Glomerular visceral epithelial cell (primary cell): Measurements from ENCODE around the gene IFT27.
"Not testable (repeated sequence)": the region's sequence is repeated elsewhere in the genome, so short reads cannot be mapped to it uniquely, and the experiment has no call there.

Experiments used
- DNase-seq: peaks from one replicate; pipeline ENCODE4 v3.0.0-alpha.2; 2016; ENCODE audit errors: extremely low spot score

Gene IFT27

DNA sequence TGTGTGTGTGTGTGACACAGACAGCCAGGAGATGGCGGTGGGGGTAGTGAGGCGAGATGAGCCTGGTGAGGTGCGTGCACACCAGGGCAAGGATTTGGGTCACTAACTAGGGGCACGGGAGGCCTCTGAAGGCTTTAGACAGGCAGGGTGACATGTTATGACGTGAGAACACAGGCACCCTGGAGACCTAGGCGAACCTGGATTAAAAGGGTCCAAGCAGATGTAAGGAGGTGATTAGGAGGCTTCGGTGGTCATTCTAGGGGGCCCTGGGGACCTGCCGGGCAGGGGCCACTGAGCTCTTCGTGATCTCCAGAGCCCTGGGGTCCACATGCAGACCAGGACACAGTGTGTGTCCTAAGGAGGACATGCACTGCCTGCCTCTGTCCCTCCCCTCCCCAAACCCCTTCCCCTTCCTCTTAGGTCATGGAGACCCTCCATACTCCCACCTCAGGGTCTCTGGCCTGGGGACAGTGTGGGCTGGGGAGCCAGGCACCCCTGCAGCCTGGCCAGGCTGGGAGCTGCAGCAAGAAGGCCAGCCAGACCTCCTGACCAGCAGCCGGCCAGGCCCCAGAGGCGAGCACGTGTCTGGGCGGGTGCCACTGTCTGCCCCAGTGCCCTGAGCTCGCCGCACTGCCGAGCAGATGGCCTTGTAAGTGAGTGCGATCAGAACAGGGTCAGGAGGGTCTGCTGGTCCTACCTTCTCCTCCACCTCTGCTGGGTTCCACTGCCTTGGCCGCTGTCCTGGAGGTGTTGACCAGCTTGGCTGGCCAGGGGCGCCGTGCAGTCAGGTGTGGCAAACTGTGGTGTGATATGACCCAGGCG, 32.1 kb downstream of the IFT27 start:
- DNase-seq: no peak

DNA sequence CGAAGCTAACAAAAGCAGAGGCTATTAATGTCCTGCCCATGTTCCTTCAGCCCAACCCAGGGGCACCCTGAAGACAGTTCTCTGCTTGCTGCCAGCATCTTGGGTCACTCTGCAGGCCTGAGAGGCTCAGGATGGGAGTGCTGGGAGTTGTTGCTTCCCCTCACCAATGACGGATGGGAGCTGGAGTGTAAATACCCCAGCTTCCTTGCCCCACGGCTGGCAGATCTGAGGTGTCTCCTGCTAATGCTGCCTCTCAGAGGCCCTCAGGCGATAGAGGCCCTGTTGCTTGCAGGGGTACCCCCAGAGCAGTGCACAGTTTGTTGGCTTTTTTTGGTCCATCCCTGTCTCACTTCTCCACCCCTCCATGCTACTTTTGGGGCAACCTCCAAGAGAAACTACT, 32.9 kb downstream of the IFT27 start:
- no peak for DNase-seq

DNA sequence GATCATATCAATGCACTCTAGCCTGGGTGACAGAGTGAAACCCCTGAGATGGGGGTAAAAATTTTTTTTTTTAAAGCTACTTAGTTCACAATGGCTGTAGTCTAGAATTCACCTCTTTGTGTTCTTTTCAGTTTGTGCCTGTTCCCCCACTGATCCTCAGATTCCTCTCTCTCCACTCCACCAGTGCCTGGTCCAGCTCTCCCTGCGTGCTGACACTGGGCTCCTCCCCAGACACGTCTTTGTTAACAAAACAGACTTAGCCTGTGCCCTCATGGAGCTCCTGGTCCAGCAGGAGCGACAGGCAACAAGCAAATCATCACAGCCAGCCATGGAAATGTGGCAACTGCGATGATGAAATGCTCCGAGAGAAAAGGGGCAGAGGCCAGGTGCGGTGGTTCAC, 34.0 kb downstream of the IFT27 start:
- DNase-seq: no peak

GRCh38 chr22:36741204-36741793, 34.6 kb downstream of the IFT27 start:
- DNase-seq: no peak

DNA sequence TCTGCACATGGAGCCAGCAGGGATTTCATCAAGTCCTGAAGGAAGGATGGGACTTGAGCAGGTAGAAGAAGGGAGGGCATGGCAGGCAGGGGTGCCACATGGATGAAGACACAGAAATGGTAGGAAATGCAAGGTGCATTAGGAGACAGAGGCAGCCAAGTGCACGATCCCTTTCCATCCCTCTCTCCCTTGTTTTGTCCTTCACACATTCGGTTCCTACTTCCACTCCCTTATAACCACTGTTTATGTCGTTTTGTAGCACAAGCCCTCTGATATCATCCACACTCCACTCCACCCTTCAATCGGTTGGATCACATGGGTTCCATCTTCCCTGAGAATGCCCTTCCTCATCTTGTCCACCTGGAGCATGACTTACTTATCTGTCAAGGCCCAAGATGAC, 35.2 kb downstream of the IFT27 start:
- no peak for DNase-seq

DNA sequence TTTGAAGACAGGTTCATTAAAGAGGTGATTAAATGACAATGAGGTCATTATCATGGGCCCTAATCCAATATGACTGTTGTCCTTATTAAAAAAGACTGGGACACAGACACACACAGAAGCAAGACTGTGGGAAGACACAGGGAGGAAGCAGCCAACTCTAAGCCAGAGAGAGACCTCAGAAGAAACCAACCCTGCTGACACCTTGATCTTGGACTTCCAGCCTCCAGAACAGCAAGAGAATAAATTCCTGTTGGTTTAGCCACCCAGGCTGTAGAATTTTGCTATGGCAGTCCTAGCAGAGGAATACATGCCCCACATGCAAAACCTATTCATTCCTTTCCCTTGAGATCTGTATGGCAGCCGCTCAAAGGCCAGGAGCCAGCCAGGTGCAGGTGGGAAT, 36.7 kb downstream of the IFT27 start:
- DNase-seq: no peak

DNA sequence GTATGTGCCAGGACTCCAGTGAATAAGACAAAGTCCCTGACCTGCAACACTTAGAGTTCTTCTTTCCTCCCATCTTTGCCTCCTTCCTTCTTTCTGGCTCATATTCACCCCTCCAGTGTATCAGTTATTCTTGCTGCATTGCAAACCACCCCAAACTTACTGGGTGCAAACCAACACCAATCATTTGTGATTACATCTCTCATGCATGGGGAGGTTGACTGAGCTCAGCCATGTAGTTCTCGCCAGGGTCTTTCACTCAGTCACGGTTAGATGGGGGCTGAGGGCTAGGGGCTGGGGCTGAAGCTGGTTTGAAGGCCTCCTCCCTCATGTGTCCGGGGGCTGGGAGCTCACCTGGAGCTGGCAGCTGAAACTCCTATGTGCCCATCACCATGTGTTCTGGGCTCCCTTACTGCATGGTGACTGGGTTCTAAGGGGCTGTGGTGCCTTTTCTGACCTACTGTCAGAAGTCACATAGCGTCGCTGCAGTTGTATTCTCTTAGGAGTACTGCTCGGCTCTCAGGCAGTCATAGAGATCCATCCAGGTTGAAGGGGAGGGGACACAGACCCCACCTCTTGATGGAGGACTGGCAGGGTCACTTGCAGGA, 37.4 kb downstream of the IFT27 start:
- DNase-seq: no peak

GRCh38 chr22:36737776-36738175, 38.1 kb downstream of the IFT27 start:
- DNase-seq: no peak

DNA sequence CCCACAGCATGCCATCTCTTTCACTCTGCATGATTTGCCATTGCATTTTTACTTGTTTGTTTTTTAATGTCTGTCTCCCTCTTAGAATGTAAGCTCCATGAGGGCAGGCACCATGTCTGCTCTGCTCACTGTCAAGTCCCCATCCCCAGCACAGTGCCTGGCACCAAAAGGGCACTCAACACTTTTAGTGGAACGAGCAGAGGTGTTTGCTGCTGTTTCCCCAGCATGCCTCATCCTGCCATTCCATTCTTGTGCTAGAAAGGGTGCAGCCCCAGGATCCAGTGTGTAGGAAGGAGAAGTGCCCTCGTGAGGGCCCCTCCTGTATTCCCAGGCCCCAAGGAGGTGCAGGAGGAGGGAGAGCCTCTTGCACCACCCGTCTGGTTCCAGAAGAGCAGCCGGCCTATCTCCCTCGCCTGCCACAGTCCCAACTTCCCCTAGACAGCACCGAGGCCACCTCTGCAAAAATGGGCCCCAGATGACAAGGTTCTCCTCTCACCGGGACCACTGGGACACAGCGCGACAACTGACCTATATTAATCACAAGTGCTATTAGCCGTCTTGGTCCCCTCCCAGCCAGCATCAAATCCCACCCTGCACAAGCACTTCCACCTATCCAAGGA, 39.1 kb downstream of the IFT27 start:
- DNase-seq: no peak

DNA sequence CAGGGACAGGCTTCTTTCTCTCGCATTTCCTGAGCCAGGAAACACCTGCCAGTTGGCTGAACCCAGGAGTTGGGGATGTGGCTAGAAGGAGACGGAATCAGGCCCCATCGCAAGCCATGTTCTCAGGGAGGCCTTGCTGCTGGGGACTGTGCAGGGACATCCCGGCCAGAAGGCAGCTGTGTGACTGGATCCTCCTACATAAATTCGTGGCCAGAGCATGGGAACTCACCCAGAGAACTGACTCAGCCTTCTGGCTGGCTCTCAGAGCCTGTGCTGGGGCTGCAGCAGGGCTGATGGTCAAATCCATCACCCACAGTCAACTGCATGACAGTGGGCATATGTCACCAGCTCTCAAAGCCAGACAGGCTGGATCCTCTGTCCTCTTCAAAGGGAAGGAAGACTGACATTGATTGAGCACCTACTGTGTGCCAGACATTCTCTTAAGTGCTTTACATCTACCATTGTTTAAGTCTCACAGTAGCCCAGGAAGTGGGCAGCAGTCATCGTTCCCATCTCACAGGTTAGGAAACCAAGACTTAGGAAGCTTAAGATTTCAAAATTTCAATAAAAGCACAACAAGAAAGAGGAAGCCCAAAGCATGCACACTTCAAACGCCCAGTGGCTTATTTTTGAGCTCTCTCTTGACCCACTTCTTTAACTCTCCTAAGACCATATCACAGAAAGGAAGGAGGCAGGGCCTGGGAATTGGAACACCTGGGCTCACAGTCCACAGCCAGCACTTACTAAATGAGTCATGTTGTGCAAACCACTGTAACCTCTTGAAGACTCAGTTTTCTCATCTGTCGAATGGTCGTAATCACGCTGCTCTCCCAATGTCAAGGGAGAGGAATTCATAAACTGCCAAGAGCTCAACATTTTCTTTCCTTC, 41.5 kb downstream of the IFT27 start:
- DNase-seq: no peak

DNA sequence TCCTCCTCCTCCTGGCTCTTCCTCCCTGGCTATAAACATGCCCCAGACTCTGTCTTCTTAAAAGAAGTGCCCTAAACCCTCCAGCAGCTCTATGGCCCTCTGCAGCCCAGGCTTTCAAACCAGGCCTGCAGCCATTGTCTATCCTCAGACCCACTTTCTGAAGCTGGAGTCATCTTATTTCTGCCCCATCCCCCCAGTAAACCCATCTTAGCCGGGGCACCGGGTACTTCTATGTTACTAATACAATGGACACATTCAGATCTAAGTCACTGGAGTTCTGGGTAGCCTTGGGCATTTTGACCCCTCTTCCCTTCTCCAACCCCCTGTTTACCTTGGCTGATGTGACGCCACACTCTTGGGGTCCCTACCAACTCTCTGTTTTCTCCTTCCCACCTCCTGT, 42.6 kb downstream of the IFT27 start:
- DNase-seq: no peak

DNA sequence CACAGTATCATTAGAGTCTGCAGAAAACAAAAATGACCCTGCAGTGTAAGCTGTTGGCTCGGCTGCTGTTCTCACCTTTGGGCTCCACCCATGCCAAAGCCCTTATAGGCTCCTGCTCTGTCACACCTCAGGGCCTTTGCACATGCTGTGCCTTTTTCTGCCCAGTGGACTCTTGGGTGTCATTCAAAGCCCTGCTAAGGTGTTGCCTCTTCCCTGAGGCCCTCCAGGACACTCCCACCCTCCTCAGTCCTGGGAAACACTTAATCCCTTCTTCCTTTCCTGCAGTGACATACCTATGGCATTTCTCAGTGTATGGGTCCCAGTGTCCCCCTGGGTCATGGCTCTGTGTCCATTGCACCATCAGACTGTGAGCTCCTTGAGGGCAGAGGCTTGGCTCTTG, 43.3 kb downstream of the IFT27 start:
- DNase-seq: no peak

- DNase-seq: no peak
These were observed 44.0 kb downstream of the IFT27 start for GRCh38 chr22:36731916-36732315.

GRCh38 chr22:36731321-36731720, 44.6 kb downstream of the IFT27 start:
- DNase-seq: not testable (repeated sequence)

DNA sequence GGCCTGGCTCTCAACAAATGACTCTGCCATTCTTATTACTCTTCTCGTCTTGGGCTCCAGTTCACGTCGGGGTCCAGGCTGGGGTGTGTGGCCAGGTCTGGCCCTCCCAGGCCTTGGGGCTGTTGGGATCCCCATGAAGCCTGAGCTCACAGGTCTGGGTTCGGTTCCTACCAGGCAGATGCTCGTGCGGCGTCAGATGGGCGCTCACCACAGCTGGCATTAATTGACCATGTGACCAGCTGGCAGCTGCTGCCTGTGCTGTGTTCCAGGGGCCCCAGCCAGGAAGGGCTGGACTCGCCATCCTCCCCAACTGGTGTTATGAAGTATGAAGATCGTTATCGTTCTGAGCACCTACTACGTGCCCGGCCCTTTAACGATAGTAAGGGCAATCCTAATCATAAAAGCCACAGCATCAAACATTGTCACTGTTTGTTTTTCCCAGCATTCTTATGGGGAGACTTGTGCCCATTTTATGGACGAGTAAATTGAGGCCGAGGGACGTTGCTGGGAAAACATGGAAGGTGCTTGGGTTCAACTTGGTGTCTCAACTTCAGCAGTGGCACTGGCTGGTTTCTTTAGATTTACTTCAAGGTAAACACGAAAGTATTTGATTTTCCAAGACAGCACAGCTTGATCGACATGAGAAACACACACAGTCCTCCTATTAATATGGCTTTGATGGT, 45.6 kb downstream of the IFT27 start:
- no peak for DNase-seq

GRCh38 chr22:36729321-36729720, 46.6 kb downstream of the IFT27 start:
- DNase-seq: no peak

DNA sequence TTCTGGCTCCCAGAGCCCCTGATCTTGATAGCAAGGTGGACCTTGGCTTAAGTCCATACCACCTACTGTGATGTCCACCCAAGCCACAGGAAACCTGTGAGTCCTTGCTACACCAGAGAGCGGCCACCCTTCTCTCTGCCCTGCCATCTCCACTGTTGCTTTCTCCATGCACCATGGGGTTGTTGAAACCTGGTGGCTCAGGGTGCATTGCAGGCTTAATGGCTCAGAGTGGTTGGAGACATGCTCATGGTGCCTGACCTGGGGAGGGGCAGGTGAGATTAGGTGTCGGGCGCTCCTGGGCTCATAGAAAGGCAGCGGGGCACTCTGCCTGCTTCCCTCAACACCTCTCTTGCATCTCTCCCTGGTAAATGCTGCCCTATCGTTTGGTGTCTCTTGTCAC, 47.4 kb downstream of the IFT27 start:
- DNase-seq: no peak

- DNase-seq: no peak
These were observed 47.9 kb downstream of the IFT27 start for GRCh38 chr22:36727927-36728488.

DNA sequence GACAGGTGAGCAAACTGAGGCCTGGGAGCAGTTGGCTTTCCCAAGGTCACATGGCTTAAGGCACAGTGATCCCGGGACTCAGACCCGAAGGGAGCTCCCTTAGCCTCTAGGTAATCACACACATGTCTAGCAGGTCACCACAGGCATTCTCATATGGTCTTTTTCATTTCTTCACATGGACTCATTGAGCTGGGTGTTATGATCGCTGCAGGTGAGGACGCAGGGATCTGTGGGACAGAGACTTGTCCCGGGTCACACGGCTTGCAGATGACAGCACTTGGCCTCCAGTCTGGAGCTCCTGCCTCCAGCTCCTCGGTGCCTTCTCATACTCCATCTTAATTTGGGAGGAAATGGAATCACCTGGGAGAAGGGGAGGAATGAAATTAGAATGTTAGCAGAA, 48.8 kb downstream of the IFT27 start:
- no peak for DNase-seq

DNA sequence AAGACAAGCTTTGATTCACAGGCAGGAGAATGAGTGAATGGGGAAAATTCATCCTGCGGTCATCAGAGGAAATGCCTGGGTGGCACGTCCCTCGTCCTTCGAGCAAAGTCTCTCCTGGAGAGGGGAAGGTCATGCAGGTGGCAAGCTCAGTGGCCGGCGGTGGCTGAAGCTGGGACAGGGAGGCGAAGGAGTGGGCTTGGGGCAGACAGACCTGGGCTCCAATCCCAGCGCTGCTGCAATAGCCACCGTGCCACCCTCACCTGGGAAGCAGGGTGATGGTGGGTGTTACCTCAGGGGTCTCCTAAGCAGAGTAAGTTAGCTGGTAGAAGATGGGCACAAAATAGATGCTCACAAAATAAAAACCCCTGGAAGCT, 49.9 kb downstream of the IFT27 start:
- DNase-seq: no peak
